Measurements from ENCODE around the gene CREB3L4.
A peak's percentile ranks its signal among the peaks of the same experiment; 100 is the strongest.
"Not testable (repeated sequence)": the region's sequence is repeated elsewhere in the genome, so short reads cannot be mapped to it uniquely, and the experiment has no call there.

The CREB3L4 gene

DNA sequence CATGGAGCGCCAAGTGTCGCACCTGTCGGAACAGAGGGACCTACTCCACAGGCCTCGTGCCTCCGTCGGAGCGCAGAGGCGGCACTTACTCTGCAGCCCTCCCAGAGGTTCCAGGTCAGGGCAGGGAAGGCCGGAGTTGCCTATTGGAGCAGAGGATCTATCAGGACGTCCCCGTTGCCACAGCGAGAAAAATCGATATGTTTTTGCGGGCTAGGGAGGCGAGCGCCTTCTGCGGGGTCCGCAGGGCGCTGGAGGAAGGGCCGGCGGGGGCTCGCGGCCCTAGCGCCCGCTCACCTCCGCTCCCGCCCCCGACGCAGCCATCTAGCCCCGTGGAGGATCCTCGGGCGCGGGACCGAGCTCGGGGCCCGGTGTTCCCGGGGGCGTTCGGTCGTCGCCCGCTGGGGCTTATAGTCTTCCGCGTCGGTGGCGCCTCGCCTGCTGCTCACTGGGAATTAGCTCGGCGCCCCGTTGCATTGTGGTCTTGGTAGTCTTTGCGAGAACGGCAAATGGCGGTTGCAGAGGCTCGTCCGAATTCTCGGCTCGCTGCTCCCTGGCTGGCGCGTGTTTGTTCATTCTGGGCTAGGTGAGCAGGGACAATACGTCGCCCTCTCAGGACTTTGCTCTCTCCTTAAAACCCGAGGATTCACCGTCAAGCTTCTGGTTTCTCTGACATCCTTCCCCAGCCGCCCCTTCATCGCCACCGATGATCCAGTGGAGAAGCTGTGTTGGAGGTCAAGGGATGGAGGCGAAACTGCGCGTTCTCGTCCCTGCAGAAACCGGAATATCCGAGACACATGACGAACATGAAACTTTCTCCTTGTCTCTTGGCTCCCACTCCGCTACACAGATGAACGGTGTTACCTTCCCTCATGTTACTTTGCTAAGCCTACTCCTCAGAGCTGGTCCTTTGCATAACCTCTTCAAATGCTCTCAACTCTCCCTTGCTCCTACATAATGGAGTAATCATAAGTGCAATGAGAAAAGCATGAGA, 9.8 kb downstream of the CREB3L4 start, which contains the start of gene JTB:
Gene JTB (minus strand): TSS at position 425 of the 991 bp plus-strand sequence. CDS start 422 bp downstream, at position 3.
- no peak for DNase-seq (ENCODE audit: low read depth)
- TF ChIP-seq, protein P1, sequence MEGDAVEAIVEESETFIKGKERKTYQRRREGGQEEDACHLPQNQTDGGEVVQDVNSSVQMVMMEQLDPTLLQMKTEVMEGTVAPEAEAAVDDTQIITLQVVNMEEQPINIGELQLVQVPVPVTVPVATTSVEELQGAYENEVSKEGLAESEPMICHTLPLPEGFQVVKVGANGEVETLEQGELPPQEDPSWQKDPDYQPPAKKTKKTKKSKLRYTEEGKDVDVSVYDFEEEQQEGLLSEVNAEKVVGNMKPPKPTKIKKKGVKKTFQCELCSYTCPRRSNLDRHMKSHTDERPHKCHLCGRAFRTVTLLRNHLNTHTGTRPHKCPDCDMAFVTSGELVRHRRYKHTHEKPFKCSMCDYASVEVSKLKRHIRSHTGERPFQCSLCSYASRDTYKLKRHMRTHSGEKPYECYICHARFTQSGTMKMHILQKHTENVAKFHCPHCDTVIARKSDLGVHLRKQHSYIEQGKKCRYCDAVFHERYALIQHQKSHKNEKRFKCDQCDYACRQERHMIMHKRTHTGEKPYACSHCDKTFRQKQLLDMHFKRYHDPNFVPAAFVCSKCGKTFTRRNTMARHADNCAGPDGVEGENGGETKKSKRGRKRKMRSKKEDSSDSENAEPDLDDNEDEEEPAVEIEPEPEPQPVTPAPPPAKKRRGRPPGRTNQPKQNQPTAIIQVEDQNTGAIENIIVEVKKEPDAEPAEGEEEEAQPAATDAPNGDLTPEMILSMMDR (IDR thresholded peaks at IDR 0.05; ENCODE audit: control insufficient read depth, insufficient read depth, low read depth, low read length, missing control alignments) = no peak
- peak within 1 kb of the TSS; percentile 89 for H3K4me3 ChIP-seq (ENCODE audit: control insufficient read depth, low read depth, low read length)

DNA sequence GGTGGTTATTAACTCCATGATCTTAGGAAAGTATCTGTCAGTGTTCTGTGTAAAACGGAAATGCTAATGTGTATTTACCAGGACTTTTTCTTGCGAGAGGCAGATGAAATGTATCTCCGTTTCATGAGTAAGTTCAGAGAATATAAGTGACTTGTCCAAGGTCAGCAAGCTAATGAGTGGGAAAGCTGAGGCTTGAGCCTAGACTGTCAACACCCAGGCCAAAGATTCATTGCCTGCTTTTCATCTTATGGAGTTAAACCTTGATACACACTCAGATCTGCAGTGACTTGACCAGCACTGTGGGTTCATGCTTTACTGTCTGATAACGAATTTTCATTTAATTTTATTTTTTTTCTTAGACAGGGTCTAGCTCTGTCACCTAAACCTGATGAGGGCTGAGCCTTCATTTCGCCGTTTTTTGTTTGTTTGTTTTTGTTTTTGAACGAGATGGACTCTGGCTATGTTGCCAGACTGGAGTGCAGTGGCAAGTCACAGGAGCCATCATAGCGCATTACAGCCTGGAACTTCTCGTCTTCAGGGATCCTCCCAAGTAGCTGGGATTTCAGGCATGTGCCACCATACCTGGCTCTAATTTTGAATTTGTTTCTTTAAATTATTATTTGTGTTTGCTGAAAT, 10.7 kb downstream of the CREB3L4 start:
- TF ChIP-seq, protein P1 (IDR thresholded peaks at IDR 0.05; ENCODE audit: control insufficient read depth, insufficient read depth, low read depth, low read length, missing control alignments) = no peak
- peak overlapping the region; percentile 89; the same call in 1 of the 2 replicates for H3K4me3 ChIP-seq (ENCODE audit: control insufficient read depth, low read depth, low read length)
- no peak for DNase-seq (ENCODE audit: low read depth)

DNA sequence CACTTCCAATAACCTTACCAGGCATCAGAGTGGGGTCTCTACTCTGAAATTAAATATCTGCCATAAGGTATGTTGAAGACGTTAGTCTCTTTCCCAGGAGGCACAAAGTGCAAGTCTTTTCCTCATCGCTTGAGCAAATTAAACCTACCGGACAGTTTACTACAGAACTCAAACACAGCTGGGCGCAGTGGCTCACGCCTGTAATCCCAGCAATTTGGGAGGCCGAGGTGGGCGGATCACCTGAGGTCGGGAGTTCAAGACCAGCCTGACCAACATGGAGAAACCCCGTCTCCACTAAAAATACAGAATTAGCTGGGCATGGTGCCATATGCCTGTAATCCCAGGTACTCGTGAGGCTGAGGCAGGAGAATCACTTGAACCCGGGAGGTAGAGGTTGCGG, 11.4 kb downstream of the CREB3L4 start:
- H3K4me3 ChIP-seq (ENCODE audit: control insufficient read depth, low read depth, low read length); DNase-seq (ENCODE audit: low read depth): not testable (repeated sequence)

DNA sequence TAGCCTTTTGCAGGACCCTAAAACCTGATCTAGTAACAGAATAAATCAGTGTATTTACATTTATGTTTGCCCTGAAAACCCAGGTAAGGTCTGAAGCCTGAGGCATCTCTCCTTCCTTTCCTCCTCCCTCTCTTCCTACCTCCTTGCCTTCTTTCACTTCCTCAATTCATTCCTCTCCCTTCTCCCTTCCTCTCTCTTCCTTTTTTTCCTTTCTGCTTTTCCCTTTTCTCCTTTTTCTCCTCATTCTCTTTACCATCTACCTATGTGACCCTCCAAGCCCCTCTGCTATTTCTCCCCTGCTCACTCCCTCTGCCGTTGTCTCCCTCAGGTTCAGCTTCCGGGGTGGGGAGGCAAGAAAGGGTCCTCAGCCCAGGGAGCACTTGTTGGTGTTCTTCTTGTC, 14.0 kb downstream of the CREB3L4 start:
- H3K4me3 ChIP-seq (ENCODE audit: control insufficient read depth, low read depth, low read length); DNase-seq (ENCODE audit: low read depth): not testable (repeated sequence)

DNA sequence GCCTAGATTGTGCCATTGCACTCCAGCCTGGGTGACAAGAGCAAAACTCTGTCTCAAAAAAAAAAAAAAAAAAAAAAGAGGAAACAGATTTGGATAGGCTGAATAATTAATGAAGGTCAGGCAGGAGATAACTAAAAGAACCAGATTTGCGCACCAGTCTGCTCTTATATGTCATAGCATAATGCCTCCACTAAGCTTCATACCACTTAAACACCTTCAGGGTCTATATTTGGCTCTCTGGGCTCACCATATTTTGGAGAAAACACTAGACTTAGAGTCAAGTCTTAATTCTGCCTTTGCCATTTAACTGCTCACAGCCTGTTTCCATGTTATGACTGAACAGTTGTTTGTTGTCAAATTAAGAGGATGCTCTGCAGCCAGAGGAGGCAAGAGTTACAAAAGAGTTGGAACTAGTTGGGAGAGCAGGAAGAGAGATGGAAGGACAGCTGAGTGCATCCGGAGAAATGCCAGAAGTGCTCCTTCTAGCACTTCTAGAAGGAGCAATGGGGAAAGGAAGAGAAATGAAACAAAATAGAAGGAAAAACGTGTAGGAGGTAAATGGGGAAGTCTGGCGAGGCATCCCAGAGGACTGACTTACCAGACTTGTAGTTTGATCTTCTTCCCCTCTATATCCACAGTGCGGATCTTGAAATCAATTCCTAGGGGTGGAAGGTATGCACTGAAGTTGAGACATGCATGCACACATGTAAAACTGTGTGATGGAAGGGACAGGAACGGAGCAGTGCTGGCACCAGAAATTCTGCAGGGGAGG, 16.6 kb downstream of the CREB3L4 start:
- TF ChIP-seq, protein P1 (IDR thresholded peaks at IDR 0.05; ENCODE audit: control insufficient read depth, insufficient read depth, low read depth, low read length, missing control alignments) = no peak
- H3K4me3 ChIP-seq (ENCODE audit: control insufficient read depth, low read depth, low read length) = peak overlapping the region; percentile 84; the same call in 1 of the 2 replicates
- no peak for DNase-seq (ENCODE audit: low read depth)

DNA sequence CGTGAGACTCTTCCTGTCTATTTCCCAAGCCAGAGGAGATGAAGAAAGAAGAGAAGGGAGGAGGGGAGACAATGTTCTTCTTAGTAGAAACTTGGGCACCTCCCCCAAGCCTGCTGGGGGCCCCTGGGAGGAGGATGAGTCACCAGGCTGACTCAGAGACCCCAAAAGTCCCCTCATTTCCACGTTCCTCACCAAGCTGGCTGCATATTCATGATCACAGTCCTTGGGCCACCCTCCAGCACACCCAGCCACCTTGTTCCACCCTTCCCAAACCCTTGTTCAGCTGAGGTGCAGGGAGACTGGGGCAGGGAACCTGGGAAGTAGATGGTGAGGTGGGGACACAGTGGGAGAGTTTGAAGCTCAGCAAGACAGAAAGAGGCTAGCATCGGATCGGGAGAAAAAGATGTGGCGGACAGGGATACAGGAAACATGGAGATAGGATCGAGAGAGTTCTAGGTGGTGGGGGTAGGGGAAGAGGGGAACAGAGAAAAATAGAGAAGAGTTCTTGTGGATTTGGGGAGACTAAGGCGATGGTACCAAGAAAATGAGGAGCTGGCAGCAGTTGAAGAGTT, 17.7 kb downstream of the CREB3L4 start:
- H3K4me3 ChIP-seq (ENCODE audit: control insufficient read depth, low read depth, low read length) = peak overlapping the region; percentile 84
- DNase-seq (ENCODE audit: low read depth) = no peak
- TF ChIP-seq, protein P1 (IDR thresholded peaks at IDR 0.05; ENCODE audit: control insufficient read depth, insufficient read depth, low read depth, low read length, missing control alignments) = no peak

Measured in AG09309 (cell line).